ENCODE measurements around the gene CEP76. TPM values are rescaled to one million over a fixed set of nuclear protein-coding genes. Genes with fewer than 3 reads are reported as not detected.
A peak's percentile ranks its signal among the peaks of the same experiment; 100 is the strongest.
"Not testable (repeated sequence)": the region's sequence is repeated elsewhere in the genome, so short reads cannot be mapped to it uniquely, and the experiment has no call there.

CEP76 gene
- total RNA-seq, 1 donor from 2014 or later, result 2.4 TPM

DNA sequence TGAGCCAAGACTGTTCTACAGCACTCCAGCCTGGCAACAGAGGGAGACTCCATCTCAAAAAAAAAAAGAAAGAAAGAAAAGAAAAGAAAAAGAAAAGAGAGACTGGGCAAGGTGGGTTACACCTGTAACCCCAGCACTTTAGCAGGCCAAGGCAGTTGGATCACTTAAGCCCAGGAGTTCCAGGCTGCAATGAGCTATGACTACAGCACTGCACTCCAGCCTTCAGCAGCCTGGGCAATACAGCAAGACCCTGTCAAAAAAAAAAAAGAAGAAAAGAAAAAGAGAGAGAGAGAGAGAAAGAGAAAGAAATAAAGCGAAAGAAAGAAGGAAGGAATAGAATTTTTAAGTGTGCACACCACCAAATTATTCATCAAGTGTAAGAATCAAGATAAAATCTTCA lies 47.6 kb downstream of the CEP76 start:
- intact Hi-C loops (cut with DNase I), result loop anchor here (5.0 kb wide), 1 partner anchor 118 kb away; no protein-coding TSS in a partner anchor
- ATAC-seq (ENCODE audit: poor library complexity), result no peak
- DNase-seq, result no peak

DNA sequence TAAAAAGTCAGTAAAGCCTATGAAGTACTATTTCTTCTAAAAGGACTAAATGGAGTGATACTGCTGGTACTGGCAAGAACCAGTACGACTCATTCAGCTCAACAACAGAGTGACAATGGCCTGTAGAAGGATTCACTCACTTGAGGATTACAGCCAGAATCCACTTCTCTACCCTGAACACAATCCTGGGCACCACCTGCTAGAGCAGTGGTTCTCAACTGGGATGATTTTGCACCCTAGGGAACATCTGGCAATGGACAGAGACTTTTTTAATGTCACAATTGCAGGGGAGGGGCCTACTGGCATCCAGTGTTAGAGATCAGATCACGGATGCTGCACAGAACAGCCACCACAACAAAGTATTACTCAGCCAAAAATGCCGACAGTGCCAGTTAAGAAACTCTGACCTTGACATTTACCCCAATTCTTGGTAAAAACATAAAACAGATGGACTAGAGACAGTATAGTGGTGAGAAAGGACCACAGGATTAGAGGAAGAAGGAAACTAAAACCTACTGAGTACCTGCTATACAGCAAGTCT lies 49.6 kb downstream of the CEP76 start:
- DNase-seq (no peak), ATAC-seq (ENCODE audit: poor library complexity) (no peak)
- intact Hi-C loops (cut with DNase I), result no loop called here

DNA sequence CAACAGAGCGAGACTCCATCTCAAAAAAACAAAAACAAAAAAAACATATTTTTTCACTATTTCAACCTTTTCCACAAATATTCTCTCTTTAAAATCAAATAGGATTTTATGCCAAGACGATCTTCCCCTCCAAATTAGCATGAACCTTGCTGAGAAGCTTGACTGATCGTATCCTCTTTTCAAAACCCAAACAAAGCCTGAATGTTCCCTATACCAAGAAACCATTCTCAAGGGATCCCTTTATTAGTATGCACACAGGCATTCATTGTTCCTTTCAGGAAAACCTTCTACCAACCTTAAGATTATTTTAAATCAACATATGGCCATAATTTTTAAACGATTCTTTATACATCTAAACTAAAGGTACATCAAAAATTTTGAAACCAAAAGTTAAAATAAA lies 50.9 kb downstream of the CEP76 start:
- intact Hi-C loops (cut with DNase I), result no loop called here
- DNase-seq (no peak), ATAC-seq (ENCODE audit: poor library complexity) (no peak)

GRCh38 chr18:12647773-12648172 lies 54.8 kb downstream of the CEP76 start:
- DNase-seq (no peak), ATAC-seq (ENCODE audit: poor library complexity) (no peak)
- intact Hi-C loops (cut with DNase I), result no loop called here

DNA sequence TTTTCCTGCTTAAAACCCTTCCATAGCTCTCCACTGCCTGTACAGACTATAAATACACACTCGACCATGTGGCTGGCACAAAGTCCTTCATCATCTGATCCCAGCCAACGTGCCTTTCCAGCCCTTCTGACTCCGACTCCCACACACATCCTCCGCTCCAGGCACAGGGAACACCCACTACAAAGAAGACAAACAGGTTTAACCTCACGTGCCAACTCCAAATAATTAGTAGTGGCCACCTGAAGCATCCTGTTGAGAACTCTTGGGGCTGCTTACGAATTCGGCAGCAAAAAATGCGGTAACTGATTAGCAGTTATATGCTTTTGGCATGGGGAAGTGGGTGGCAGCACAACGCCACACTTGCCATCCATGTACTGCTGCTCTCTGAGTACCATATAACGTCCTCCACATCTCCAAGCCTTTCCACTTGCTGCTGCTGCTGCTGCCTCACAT lies 56.7 kb downstream of the CEP76 start:
- DNase-seq (peak; percentile 61), ATAC-seq (ENCODE audit: poor library complexity) (peak; percentile 95)
- intact Hi-C loops (cut with DNase I), result no loop called here

DNA sequence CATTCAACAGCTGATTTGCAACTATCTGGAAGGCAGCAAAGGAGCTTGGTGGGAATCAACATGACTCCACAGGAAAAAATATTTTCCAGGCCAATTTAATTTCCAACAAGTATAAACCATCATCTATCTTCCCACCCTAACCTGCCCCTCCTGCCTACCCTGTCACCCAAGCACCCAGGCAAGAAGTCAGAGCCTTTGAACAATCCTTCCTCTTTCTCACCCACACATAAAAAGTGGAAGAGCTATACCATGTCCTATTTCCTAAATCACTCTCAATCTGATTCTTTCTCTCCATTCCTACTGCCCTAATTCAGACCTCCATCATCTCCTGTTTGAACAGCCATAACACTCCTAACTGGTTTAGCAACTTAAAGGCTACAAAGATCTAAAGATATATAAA lies 57.3 kb downstream of the CEP76 start:
- no peak for DNase-seq
- intact Hi-C loops (cut with DNase I), result no loop called here
- peak; percentile 2 for ATAC-seq (ENCODE audit: poor library complexity)

- ATAC-seq (ENCODE audit: poor library complexity); intact Hi-C loops (cut with DNase I); DNase-seq: not testable (repeated sequence)
Measured at GRCh38 chr18:12643756-12644155, 58.8 kb downstream of the CEP76 start.

DNA sequence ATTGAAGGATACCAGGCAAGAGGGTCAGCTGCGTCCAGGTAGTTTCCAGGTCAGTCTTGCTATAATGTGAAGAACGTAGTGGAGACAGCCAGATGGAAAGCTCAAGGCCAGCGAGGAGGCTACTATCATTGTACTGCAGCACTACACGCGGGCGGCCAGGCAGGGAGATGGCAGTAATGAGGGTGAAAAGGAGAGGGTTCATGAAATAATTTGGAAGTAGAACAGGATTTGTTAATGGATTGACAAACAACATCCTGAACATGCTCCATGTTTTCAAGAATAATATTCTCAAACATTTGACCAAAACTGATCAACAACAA lies 61.7 kb downstream of the CEP76 start:
- intact Hi-C loops (cut with DNase I), result no loop called here
- no peak for DNase-seq
- ATAC-seq (ENCODE audit: poor library complexity), result peak; percentile 38

GRCh38 chr18:12639990-12640880 lies 62.3 kb downstream of the CEP76 start:
- peak; percentile 74 for ATAC-seq (ENCODE audit: poor library complexity)
- intact Hi-C loops (cut with DNase I), result no loop called here
- DNase-seq, result no peak

DNA sequence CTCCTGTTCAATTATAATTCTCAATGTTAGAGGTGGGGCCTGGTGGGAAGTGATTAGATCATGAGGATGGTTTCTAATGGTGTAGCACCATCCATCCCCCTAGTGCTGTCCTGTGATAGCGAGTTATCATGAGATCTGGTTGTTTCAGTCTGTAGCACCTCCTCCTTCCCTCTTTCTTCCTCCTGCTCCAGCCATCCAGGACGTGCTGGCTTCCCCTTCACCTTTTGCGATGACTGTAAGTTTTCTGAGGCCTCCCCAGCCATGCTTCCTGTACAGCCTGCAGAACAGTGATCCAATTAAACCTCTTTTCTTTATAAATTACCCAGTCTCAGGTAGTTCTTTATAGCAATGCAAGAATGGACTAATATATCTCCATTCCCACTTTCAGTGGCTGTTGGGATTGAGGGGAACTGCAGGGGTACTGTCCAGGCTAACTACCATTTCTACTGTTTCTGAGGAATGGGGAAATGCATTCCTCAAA lies 63.8 kb downstream of the CEP76 start:
- intact Hi-C loops (cut with DNase I), result no loop called here
- DNase-seq (no peak), ATAC-seq (ENCODE audit: poor library complexity) (no peak)

- no peak for DNase-seq
- intact Hi-C loops (cut with DNase I), result no loop called here
- ATAC-seq (ENCODE audit: poor library complexity), result no peak
Measured at GRCh38 chr18:12637901-12638643, 64.5 kb downstream of the CEP76 start.

DNA sequence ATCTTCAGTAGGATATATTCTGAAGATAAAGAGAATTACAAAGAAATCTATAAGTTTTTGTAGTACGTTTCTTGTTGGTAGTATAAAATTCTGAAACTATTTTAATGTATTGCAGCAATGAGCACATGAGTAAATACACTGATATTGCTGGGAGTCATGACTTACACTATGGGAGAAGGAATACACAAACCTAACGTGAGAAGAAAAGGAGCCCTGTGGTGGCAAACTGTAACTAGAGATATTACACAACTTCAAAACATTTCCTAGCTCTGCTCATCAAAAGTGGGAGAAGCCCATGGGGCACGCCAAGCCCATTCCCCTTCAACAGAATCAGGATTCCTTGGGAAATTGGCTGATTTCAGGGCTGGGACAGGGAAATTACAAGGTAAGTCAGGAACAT lies 65.1 kb downstream of the CEP76 start:
- no peak for ATAC-seq (ENCODE audit: poor library complexity)
- no peak for DNase-seq
- intact Hi-C loops (cut with DNase I), result no loop called here

GRCh38 chr18:12631831-12632477 lies 70.6 kb downstream of the CEP76 start:
- DNase-seq, result no peak
- ATAC-seq (ENCODE audit: poor library complexity), result no peak
- intact Hi-C loops (cut with DNase I), result no loop called here

DNA sequence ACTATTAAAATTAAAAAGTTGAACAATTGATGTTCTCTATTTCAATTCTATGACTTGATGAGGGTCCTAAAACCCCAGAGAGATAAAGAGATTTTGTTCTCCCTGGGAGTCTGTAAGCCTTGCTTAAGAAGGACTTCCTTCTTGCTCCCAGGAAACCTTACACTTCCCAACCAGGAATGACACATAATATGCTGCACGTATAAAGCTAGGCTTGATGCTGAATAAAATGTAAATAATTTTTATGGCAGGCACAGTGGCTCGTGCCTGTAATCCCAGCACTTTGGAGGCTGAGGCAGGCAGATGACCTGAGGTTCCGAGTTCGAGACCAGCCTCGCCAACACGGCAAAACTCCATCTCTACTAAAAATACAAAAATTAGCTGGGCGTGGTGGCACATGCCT lies 72.4 kb downstream of the CEP76 start:
- intact Hi-C loops (cut with DNase I), result no loop called here
- DNase-seq, result no peak
- ATAC-seq (ENCODE audit: poor library complexity), result no peak

GRCh38 chr18:12628706-12629702 lies 73.5 kb downstream of the CEP76 start:
- intact Hi-C loops (cut with DNase I), result loop anchor here (5.0 kb wide), 1 partner anchor 67 kb away; no protein-coding TSS in a partner anchor
- DNase-seq, result no peak
- ATAC-seq (ENCODE audit: poor library complexity), result no peak

DNA sequence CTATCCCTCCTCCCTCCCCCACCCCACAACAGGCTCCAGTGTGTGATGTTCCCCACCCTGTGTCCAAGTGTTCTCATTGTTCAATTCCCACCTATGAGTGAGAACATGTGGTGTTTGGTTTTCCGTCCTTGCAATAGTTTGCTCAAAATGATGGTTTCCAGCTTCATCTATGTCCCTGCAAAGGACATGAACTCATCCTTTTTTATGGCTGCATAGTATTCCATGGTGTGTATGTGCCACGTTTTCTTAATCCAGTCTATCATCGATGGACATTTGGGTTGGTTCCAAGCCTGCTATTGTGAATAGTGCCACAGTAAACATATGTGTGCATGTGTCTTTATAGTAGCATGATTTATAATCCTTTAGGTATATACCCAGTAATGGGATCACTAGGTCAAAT lies 75.3 kb downstream of the CEP76 start:
- DNase-seq; ATAC-seq (ENCODE audit: poor library complexity): not testable (repeated sequence)
- intact Hi-C loops (cut with DNase I), result loop anchor here (5.0 kb wide), 1 partner anchor 65 kb away; no protein-coding TSS in a partner anchor

DNA sequence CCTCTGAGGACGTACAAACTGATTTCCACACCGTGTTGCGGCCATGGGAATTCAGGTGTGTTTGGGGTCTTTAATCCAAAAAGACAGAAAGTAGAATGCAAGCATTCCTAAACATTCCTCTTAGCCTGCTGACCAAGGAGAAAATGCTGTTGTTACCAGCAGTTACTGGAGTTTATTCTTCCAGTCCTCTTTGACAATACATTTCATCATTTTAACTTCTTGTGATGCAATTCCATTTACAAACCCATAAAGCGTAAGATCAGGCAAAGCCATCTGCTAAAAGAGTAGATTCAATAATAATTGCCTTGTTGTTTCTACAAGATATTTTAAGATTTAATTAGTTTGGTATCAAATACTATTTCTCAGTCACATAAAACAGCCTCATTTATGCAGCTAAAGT lies 77.3 kb downstream of the CEP76 start:
- ATAC-seq (ENCODE audit: poor library complexity) (no peak), DNase-seq (no peak)
- intact Hi-C loops (cut with DNase I), result loop anchor here (5.0 kb wide), 1 partner anchor 63 kb away; no protein-coding TSS in a partner anchor
